MG63 (cell line): ENCODE results near the gene TSPAN33. TPM values are rescaled to one million over a fixed set of nuclear protein-coding genes. Genes with fewer than 3 reads are reported as not detected.
A peak's percentile ranks its signal among the peaks of the same experiment; 100 is the strongest.
"Not testable (repeated sequence)": the region's sequence is repeated elsewhere in the genome, so short reads cannot be mapped to it uniquely, and the experiment has no call there.

Experiments used
- DNase-seq: peaks from one replicate; pipeline ENCODE4 v3.0.0-alpha.2; 2020
- H3K27me3 ChIP-seq: fragments of 250-450 bp; sonication (Bioruptor Pico); 2 replicates; pipeline ENCODE4 v1.5.1; 2020; ENCODE audit warnings: mild to moderate bottlenecking, moderate library complexity
- H3K36me3 ChIP-seq: fragments of 250-450 bp; sonication (Bioruptor Pico); 2 replicates; pipeline ENCODE4 v1.5.1; 2020; ENCODE audit warnings: mild to moderate bottlenecking, moderate library complexity
- H3K4me3 ChIP-seq: fragments of 250-450 bp; sonication (Bioruptor Pico); 2 replicates; pipeline ENCODE4 v1.5.1; 2020; ENCODE audit warnings: mild to moderate bottlenecking, moderate library complexity
- H3K9me3 ChIP-seq: fragments of 250-450 bp; sonication (Bioruptor Pico); 2 replicates; pipeline ENCODE4 v1.5.1; 2020; ENCODE audit warnings: mild to moderate bottlenecking, moderate library complexity
- total RNA-seq: library from RNA; depleted of rRNA; stranded (reverse); fragments of >200 nt; shearing (Covaris generic); gene quantifications from 2 replicates; pipeline ENCODE4 v1.2.3, GENCODE V29; 2014; ENCODE audit warnings: low replicate concordance

TSPAN33 gene
- total RNA-seq, 1 experiment from 2014 or later, result 7.0 TPM

DNA sequence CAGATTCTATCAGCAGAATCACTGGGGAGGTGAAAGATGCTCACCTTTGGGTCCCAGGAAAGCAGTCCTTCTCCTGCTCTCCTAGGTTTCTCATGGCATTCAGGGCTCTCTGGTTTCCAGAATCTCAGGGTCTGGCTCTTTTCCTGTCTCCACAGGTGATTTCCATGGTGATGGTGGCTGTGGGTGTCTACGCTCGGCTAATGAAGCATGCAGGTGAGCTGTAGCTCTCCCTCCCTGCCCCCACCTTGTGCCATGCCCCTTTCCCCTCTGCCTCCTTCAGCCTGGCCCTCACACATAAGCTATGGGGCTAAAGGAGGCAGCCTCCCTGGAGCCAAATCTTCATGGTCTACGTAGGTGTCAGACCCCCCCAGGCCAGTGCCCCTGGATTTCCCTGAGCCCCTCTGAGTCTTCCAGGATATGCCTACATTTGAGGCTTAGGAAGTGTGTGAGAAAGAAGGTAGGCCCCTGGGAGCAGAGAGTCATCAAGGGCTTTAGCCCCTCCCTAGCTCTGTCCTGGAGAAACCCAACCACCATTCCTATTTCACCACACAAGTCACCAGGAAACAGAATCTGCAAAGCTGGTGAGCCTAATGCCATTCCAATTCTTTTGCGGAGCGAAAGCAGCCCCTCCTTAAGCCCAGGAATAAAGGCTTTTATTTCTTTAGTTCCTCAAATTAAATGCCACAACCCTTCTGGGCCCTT, 17.2 kb downstream of the TSPAN33 start:
- Histone ChIP-seq H3K27me3 (no peaks in the 10 kb centered on the region), H3K9me3 (no peaks in the 10 kb centered on the region), H3K36me3 (no peaks in the 10 kb centered on the region), H3K4me3 (no peak overlapping the region)
- no peak for DNase-seq

DNA sequence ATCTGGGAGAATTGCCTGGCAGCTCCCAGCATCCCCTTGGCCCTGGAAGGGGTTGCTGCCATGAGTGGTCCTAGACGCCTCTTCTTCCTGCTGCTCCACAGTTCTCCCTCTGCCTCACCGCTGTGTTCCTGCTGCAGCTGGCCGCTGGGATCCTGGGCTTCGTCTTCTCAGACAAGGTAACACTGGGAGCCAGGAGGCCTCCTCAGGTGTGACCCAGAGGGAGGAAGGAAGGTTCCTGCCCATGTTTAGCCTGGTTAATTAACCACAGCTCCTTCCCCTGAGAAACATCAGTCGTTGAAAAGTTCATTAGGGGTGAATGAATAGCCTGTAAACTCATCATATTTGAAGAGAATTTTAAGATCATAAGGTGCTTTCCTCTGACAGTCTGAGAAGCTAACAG, 18.2 kb downstream of the TSPAN33 start:
- Histone ChIP-seq H3K27me3 (no peaks in the 10 kb centered on the region), H3K36me3 (no peaks in the 10 kb centered on the region), H3K9me3 (no peaks in the 10 kb centered on the region), H3K4me3 (no peak overlapping the region)
- no peak for DNase-seq

DNA sequence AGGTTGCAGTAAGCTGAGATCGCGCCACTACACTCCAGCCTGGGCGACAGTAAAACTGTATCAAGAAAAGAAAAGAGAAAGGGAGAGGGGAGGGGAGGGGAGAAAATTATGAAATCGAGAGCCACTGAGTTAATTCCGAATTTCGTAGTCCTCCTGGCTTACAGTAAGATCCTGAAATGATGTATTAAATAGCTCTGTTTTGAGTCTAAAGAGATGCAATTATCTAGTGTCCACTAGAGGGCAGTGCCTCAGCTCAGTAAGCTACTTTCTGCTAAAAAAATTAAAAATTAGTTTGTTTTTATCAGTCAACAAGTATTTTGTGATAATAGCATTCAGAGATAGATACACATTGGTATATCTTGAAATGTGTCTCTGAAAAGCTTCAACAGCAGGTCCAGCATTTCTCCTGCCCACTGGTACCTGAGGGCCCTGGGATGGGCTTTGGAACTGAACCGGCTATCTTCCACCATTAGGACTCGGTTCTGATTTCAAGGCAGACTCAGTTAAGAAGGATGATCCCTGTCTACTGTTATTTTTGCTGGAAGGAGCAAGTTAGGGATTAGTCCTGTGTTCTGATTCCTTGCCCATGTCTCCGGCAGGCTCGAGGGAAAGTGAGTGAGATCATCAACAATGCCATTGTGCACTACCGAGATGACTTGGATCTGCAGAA, 19.5 kb downstream of the TSPAN33 start:
- no peaks in the 10 kb centered on the region for H3K27me3 ChIP-seq
- no peaks in the 10 kb centered on the region for H3K36me3 ChIP-seq
- H3K4me3 ChIP-seq, result no peak overlapping the region
- no peak for DNase-seq
- no peaks in the 10 kb centered on the region for H3K9me3 ChIP-seq

DNA sequence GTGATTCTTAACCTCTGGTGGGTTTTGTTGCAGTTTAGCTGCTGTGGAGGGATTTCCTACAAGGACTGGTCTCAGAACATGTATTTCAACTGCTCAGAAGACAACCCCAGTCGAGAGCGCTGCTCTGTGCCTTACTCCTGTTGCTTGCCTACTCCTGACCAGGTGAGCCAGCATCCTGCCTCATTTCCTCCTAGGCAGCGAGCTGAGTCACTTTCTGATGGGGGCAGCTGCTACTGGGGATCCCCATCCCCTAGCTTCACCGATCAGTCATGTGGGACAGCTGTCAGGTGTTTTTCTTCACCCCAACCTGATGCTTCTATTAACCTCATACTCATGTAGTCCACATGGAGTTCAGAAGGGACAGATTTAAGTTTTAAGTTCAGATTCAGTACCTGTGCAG, 22.2 kb downstream of the TSPAN33 start:
- H3K9me3 ChIP-seq, result no peaks in the 10 kb centered on the region
- no peaks in the 10 kb centered on the region for H3K27me3 ChIP-seq
- no peaks in the 10 kb centered on the region for H3K36me3 ChIP-seq
- H3K4me3 ChIP-seq, result no peak overlapping the region
- no peak for DNase-seq

DNA sequence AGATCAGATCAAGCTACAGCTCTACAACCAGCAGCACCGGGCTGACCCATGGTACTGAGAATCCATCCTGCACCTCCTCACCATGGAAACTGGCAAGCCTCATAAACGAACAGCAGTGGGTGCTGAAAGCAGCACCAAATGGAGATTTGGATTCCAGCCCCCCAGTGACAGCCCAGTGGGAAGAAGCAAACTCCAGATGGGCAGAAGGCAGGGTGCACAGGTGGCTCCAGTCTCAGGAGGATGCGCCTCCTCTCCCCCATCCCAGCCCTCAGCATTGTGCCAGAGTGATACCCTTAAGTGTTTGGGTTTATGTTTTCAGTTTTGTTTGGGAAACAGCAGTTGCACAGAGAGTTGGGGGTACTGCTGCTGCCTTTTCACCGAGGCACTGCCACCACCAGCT, 23.3 kb downstream of the TSPAN33 start:
- no peaks in the 10 kb centered on the region for H3K27me3 ChIP-seq
- no peak for DNase-seq
- H3K36me3 ChIP-seq, result no peaks in the 10 kb centered on the region
- H3K4me3 ChIP-seq, result no peak overlapping the region
- H3K9me3 ChIP-seq, result no peaks in the 10 kb centered on the region

DNA sequence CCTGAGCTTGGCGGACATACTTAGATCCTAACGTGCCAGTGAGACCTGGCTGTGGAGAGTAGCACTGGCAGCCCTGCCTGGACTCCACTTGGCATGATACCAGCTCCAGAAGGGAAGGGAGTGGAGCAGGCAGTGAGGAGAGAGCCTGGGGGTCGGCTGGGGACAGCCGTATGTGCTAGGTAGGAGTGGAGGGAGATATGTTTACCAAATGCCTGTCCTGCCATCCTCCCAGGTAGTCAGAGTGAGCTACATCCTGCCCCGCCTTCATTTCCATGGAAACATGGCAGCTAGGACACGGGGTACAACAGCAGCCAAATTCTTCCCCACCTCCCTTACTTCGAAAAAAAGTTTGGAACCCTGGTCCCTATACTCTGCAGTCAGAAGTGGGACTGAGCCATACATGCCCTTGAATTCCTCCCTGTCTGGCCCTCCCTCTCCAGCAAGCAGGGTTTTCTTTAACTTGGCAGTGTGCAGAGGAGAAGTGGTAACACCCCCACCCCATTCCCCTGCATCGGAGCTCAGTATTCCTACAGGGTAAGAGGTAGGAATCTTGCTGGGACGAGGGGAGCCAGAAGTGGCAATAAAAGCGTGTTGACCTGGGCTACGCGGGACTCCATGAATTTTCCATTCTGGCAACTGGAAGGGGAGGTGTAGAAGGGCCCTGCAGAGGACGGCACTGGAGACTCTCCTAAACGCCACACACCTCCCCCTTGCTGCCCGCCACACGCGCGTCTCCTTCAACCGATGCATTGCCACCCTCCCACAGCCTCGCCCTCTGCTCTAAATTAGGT, 23.9 kb downstream of the TSPAN33 start:
- no peak overlapping the region for H3K4me3 ChIP-seq
- no peaks in the 10 kb centered on the region for H3K27me3 ChIP-seq
- DNase-seq, result no peak
- no peaks in the 10 kb centered on the region for H3K9me3 ChIP-seq
- no peaks in the 10 kb centered on the region for H3K36me3 ChIP-seq

DNA sequence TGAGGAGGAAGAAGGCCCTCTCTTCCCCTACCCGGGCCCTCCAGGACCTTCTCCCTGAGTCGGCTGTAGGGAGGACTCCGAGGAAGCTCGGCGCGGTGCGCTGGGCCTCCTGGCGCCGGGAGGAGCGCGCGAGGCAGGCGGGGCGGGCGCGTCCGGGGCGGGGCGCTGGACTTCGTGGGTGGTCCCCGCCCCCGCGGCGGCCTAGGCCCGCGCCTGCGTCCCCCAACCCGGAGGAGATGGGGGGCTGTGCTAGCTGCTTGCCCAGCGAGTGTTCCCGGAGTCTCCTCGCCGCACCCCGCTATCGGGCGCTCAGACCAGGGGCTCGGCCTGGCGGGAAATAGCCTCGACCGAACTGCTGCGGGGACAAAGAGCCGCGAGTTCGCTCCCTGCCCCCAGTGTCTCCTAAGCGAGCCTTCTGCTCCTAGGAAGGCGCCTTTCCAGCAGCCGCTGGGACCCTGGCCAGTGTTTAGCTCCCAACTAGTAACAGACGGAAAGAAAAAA, 24.7 kb downstream of the TSPAN33 start:
- Histone ChIP-seq H3K4me3 (no peak overlapping the region), H3K27me3 (no peaks in the 10 kb centered on the region), H3K36me3 (no peaks in the 10 kb centered on the region), H3K9me3 (no peaks in the 10 kb centered on the region)
- DNase-seq, result no peak

DNA sequence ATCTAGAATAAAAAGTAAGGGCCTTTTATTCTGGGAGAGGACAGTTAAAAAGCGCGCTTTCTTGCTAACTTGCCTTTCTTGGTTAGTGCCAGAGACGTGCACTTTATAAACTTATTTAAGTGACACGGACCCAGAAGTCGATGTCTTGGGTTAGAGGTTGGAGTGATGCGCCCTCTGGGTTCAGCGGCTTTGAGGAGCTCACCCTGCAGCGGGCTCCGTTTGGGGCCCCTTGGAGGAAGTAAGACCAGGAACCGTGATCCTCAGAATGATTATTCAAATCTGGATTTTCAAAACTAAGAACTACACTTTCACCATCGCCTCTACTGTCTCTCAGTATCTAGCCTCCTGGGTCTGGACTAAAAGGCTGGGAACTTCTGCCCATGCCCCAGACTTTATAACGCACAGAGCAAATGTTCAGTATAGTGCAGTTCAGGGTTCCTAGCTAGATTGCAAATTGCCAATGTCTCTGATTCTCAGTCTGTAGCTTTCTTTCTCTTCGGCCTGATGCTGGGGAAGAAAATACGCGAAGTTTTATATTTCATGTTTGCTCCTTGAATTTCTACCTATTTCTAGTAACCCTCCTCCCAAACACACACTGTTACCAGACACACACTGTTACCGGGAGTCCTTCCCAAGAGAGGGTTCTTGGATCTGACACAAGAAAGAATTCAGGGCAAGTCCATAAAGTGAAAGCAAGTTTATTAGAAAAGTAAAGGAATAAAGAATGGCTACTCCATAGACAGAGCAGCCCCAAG, 25.4 kb downstream of the TSPAN33 start:
- H3K27me3 ChIP-seq, result no peaks in the 10 kb centered on the region
- DNase-seq, result no peak
- no peaks in the 10 kb centered on the region for H3K9me3 ChIP-seq
- no peak overlapping the region for H3K4me3 ChIP-seq
- H3K36me3 ChIP-seq, result no peaks in the 10 kb centered on the region

DNA sequence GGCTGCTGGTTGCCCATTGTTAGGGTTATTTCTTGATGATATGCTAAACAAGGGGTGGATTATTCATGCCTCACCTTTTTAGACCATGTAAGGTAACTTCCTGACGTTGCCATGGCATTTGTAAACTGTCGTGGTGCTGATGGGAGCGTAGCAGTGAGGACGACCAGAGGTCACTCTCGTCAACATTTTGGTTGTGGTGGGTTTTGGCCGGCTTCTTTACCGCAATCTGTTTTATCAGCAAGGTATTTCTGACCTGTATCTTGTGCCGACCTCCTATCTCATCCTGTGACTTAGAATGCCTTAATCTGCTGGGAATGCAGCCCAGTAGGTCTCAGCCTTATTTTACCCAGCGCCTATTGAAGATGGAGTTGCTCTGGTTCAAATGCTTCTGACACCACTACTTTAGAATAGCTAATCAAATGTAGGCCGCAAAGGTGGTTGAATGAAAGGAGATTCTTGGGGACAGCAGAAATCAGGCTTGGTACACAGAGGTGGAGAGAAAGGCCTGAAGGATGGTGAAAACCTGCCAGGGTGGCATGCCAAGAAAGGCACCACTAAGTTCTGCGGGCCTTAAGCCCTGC, 26.0 kb downstream of the TSPAN33 start:
- Histone ChIP-seq H3K27me3 (no peaks in the 10 kb centered on the region), H3K9me3 (no peaks in the 10 kb centered on the region), H3K4me3 (no peak overlapping the region), H3K36me3 (no peaks in the 10 kb centered on the region)
- no peak for DNase-seq

DNA sequence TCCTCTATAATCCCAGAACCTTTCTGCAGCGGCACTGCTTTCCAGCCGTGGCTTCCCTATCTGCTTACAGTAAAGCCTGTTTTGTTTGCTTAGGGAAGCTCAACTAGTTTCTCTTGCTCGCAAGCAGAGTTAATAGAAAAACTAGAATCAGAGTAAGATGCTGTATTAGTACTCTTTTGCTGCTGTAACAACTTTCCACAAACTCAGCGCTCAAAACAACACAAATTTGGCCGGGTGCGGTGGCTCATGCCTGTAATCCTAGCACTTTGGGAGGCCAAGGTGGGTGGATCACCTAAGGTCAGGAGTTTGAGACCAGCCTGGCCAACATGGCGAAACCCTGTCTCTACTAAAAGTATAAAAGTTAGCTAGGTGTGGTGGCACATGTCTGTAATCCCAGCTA, 29.4 kb downstream of the TSPAN33 start:
- H3K9me3 ChIP-seq, H3K36me3 ChIP-seq, H3K4me3 ChIP-seq: not testable (repeated sequence)

DNA sequence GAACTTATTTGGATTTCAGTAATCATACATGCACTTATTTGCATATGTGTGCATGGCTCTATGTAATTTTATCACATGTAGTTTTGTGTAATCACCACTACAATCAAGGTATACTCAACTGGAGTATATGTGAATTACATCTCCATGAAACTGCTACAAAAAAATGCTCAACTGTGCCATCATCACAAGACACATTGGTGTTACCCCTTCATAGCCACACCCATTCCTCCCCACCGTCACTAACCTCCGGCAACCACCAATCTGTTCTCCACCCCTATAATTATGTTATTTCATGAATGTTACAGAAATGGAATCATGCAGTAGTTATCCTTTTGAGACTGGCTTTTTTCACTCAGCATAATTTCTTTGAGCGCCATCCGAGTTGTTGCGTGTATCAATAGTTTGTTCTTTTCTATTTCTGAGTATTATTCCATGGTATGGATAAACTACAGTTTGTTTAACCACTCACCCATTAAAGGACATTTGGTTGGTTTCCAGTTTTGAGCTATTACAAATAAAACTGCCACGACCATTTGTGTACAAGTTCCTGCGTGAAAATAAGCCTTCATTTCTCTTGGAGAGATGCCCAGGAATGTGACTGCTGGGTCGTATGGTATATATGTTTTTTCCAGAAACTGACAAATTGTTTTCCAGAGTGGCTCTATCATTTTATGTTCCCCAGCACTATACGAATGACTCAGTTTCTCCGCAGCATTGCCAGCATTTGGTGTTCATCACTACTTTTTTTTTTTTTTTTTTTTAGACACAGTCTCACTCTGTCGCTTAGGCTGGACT, 32.6 kb downstream of the TSPAN33 start:
- Histone ChIP-seq H3K4me3 (no peak overlapping the region), H3K9me3 (no peaks in the 10 kb centered on the region), H3K27me3 (no peaks in the 10 kb centered on the region), H3K36me3 (no peaks in the 10 kb centered on the region)
- DNase-seq, result peak; percentile 34

More for the DNA sequence above, 29.4 kb downstream of the TSPAN33 start:
- H3K27me3 ChIP-seq, DNase-seq: not testable (repeated sequence)

DNA sequence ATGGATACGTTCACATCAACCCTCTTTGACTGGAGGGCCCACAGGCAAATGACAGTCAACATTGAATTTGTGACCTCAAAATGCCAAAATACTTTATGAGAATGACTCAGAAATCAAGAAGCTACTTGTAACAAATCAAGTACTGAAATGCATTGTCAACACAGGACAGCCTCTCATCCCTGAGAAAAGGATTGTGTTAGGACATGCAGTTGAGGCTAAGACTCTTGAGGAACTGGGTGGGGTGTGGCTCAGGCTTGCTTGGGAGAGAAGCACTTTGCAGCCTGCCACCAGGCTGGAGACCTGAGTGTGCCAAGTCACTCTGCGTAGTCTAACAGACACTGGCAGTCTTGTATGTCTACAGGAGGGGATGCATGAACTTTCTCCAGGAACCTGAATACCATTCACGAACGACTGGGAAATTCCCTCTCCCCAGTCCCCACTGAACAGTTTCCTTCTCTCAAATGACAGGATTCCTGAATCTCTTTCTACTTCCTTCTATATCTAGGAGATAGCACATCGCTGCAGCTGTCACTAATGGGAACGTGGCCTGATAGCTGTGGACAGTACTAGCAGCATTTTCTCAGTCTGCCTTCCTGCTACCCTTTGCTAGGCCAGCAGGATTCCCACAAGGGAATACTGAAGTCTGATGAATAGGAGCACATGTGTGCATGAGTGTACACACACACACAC, 40.6 kb downstream of the TSPAN33 start:
- no peaks in the 10 kb centered on the region for H3K36me3 ChIP-seq
- no peak overlapping the region for H3K4me3 ChIP-seq
- DNase-seq, result no peak
- no peaks in the 10 kb centered on the region for H3K27me3 ChIP-seq
- H3K9me3 ChIP-seq, result no peaks in the 10 kb centered on the region

DNA sequence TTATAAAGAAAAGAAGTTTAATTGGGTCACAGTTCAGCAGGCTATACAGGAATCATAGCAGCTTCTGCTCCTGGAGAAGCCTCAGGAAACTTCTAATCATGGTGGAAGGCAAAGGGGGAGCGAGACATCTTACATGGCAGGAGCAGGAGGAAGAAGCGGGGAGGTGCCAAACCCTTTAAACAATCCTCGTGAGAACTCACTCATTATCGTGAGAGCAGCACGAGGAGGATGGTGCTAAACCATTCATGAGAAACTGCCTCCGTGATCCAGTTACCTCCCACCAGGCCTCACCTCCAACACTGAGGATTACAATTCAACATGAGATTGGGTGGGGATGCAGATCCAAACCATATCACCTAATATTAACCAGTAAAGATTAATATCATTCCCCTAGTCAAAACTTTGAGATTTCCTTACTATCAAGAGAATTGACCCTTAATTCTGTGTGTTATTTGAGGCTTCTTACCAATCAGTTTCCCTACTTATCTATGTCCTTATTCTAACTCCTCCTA, 42.3 kb downstream of the TSPAN33 start:
- Histone ChIP-seq H3K9me3 (no peaks in the 10 kb centered on the region), H3K36me3 (no peaks in the 10 kb centered on the region), H3K27me3 (no peaks in the 10 kb centered on the region)

DNA sequence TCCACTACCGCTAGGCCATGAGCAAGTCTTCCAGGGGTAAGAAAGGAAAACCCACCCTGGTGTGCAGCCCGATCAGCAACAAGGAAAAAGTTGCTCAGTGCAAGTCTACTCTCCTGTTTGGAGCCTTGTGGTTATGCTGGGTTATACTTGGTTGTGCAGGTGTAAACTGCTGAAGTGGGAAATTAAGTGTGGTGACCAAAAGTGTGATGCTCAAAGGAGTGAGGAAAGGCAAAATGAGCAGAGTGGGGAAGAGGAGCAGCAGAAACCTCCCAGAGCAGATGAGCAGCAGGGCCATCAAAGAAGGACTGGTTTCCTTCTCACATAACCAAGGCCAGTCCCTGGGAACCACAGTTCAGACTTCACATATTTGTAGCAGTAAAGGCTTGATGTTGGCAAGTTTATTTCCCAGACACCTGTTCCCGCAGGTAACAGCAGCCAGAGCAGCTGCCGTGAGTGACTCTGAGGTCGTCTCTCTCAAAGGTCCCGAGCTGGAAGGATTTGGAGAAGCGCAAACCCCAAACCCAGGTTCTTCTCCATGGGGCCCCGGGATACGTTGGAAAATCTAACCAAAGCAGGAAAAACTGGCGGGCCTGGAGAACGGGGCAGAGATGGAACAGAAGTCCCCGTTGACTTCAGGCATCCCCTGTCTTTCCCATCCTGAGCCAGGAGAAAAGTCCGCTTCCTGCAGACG, 43.3 kb downstream of the TSPAN33 start:
- no peaks in the 10 kb centered on the region for H3K36me3 ChIP-seq

More for the DNA sequence above, 42.3 kb downstream of the TSPAN33 start:
- no peak overlapping the region for H3K4me3 ChIP-seq
- no peak for DNase-seq

More for the DNA sequence above, 43.3 kb downstream of the TSPAN33 start:
- DNase-seq, result no peak
- H3K27me3 ChIP-seq, result no peaks in the 10 kb centered on the region
- no peaks in the 10 kb centered on the region for H3K9me3 ChIP-seq
- H3K4me3 ChIP-seq, result peak overlapping the region; percentile 56
